Measurements from ENCODE around the gene GRK1. TPM values are rescaled to one million over a fixed set of nuclear protein-coding genes. Genes with fewer than 3 reads are reported as not detected.

The GRK1 gene
- total RNA-seq, 5 donors from 2014 or later (not counting 1 experiment from before 2014, with no cell fraction given) = not detected

GRCh38 chr13:113762075-113762474, 95.1 kb downstream of the GRK1 start:
- no peak overlapping the region for H3K4me3 ChIP-seq (ENCODE audit: control insufficient read depth in 1 of 2, extremely low read depth in 1 of 2, low read length in 1 of 2)
- ChIA-PET CTCF (no interaction called here), POLR2A (no interaction called here)
- Mint-ChIP-seq H3K4me1 (peaks cover 10 to 23% (median 14%) of the 10 kb centered on the region in 3 donors), H3K27ac (no peak overlapping the region), H3K9me3 (no peaks in the 10 kb centered on the region), H3K27me3 (peaks cover 42 to 59% of the 10 kb centered on the region in 2 donors), H3K36me3 (no peaks in the 10 kb centered on the region), H3K4me3 (no peak overlapping the region)
- DNase-seq = no peak
- no peak overlapping the region for H3K27ac ChIP-seq (ENCODE audit: low read length)
- H3K27me3 ChIP-seq (replicated peaks in 1 of 2; ENCODE audit: control insufficient read depth in 2 of 2, extremely low read depth in 1 of 2, insufficient read depth in 2 of 2, low read length in 1 of 2) = peaks cover 11 to 64% of the 10 kb centered on the region in 2 experiments
- WGBS (ENCODE audit: insufficient coverage) = no CpG with 5 or more reads among the region's 2 CpGs
- no peaks in the 10 kb centered on the region for H3K36me3 ChIP-seq (ENCODE audit: control insufficient read depth in 2 of 2, extremely low read depth in 1 of 2, insufficient read depth in 1 of 2, low read length in 1 of 2)
- no peak for ATAC-seq (replicated peaks in 1 of 4)
- peaks cover 0 to 20% of the 10 kb centered on the region in 2 experiments for H3K4me1 ChIP-seq (ENCODE audit: control insufficient read depth in 1 of 2, extremely low read depth in 1 of 2, insufficient read depth in 2 of 2, low read length in 2 of 2)
- no peaks in the 10 kb centered on the region for H3K9me3 ChIP-seq

- Histone ChIP-seq H3K36me3 (ENCODE audit: control insufficient read depth in 2 of 2, extremely low read depth in 1 of 2, insufficient read depth in 1 of 2, low read length in 1 of 2) (no peaks in the 10 kb centered on the region), H3K4me1 (ENCODE audit: control insufficient read depth in 1 of 2, extremely low read depth in 1 of 2, insufficient read depth in 2 of 2, low read length in 2 of 2) (peaks cover 0 to 20% of the 10 kb centered on the region in 2 experiments), H3K4me3 (ENCODE audit: control insufficient read depth in 1 of 2, extremely low read depth in 1 of 2, low read length in 1 of 2) (no peak overlapping the region), H3K27ac (ENCODE audit: low read length) (no peak overlapping the region), H3K9me3 (no peaks in the 10 kb centered on the region), H3K27me3 (replicated peaks in 1 of 2; ENCODE audit: control insufficient read depth in 2 of 2, extremely low read depth in 1 of 2, insufficient read depth in 2 of 2, low read length in 1 of 2) (peaks cover 11 to 64% of the 10 kb centered on the region in 2 experiments)
- peaks cover 10 to 21% (median 13%) of the 10 kb centered on the region in 3 donors for H3K4me1 Mint-ChIP-seq
- no peaks in the 10 kb centered on the region for H3K9me3 Mint-ChIP-seq
- DNase-seq (no peak), ATAC-seq (replicated peaks in 1 of 4) (no peak)
- H3K4me3 Mint-ChIP-seq = no peak overlapping the region
- POLR2A ChIA-PET = no interaction called here
- no peak overlapping the region for H3K27ac Mint-ChIP-seq
- WGBS (ENCODE audit: insufficient coverage) = 62% methylated on average over 3 of the region's 11 CpGs
- CTCF ChIA-PET = no interaction called here
- no peaks in the 10 kb centered on the region for H3K36me3 Mint-ChIP-seq
- H3K27me3 Mint-ChIP-seq = peaks cover 42 to 59% of the 10 kb centered on the region in 2 donors
Measured at GRCh38 chr13:113762538-113762937, 95.5 kb downstream of the GRK1 start.

GRCh38 chr13:113763254-113763653, 96.2 kb downstream of the GRK1 start:
- Mint-ChIP-seq H3K27ac (no peak overlapping the region), H3K4me3 (no peak overlapping the region)

GRCh38 chr13:113763961-113764792, 97.2 kb downstream of the GRK1 start:
- H3K27ac Mint-ChIP-seq = no peak overlapping the region
- Histone ChIP-seq H3K4me1 (ENCODE audit: control insufficient read depth in 1 of 2, extremely low read depth in 1 of 2, insufficient read depth in 2 of 2, low read length in 2 of 2) (peaks cover 0 to 9% of the 10 kb centered on the region in 2 experiments), H3K27ac (ENCODE audit: low read length) (no peak overlapping the region), H3K9me3 (no peaks in the 10 kb centered on the region), H3K27me3 (replicated peaks in 1 of 2; ENCODE audit: control insufficient read depth in 2 of 2, extremely low read depth in 1 of 2, insufficient read depth in 2 of 2, low read length in 1 of 2) (peaks cover 11 to 58% of the 10 kb centered on the region in 2 experiments), H3K36me3 (ENCODE audit: control insufficient read depth in 2 of 2, extremely low read depth in 1 of 2, insufficient read depth in 1 of 2, low read length in 1 of 2) (no peaks in the 10 kb centered on the region), H3K4me3 (ENCODE audit: control insufficient read depth in 1 of 2, extremely low read depth in 1 of 2, low read length in 1 of 2) (no peak overlapping the region)
- WGBS (ENCODE audit: insufficient coverage) = 91% methylated on average over 15 of the region's 25 CpGs
- no peaks in the 10 kb centered on the region for H3K9me3 Mint-ChIP-seq
- ATAC-seq (replicated peaks in 1 of 4) (no peak), DNase-seq (no peak)
- ChIA-PET POLR2A (no interaction called here), CTCF (no interaction called here)
- peaks cover 45 to 56% of the 10 kb centered on the region in 2 donors for H3K27me3 Mint-ChIP-seq
- peaks cover 7 to 14% (median 8%) of the 10 kb centered on the region in 3 donors for H3K4me1 Mint-ChIP-seq
- no peak overlapping the region for H3K4me3 Mint-ChIP-seq
- no peaks in the 10 kb centered on the region for H3K36me3 Mint-ChIP-seq

More at GRCh38 chr13:113763254-113763653, 96.2 kb downstream of the GRK1 start:
- POLR2A ChIA-PET = no interaction called here
- Histone ChIP-seq H3K36me3 (ENCODE audit: control insufficient read depth in 2 of 2, extremely low read depth in 1 of 2, insufficient read depth in 1 of 2, low read length in 1 of 2) (no peaks in the 10 kb centered on the region), H3K4me1 (ENCODE audit: control insufficient read depth in 1 of 2, extremely low read depth in 1 of 2, insufficient read depth in 2 of 2, low read length in 2 of 2) (peaks cover 0 to 17% of the 10 kb centered on the region in 2 experiments), H3K27ac (ENCODE audit: low read length) (no peak overlapping the region), H3K27me3 (replicated peaks in 1 of 2; ENCODE audit: control insufficient read depth in 2 of 2, extremely low read depth in 1 of 2, insufficient read depth in 2 of 2, low read length in 1 of 2) (peaks cover 11 to 64% of the 10 kb centered on the region in 2 experiments), H3K9me3 (no peaks in the 10 kb centered on the region), H3K4me3 (ENCODE audit: control insufficient read depth in 1 of 2, extremely low read depth in 1 of 2, low read length in 1 of 2) (no peak overlapping the region)
- Mint-ChIP-seq H3K27me3 (peaks cover 45 to 59% of the 10 kb centered on the region in 2 donors), H3K9me3 (no peaks in the 10 kb centered on the region), H3K4me1 (peaks cover 10 to 19% (median 11%) of the 10 kb centered on the region in 3 donors), H3K36me3 (no peaks in the 10 kb centered on the region)
- no peak for DNase-seq
- 85% methylated on average over 13 of the region's 13 CpGs for WGBS (ENCODE audit: insufficient coverage)
- CTCF ChIA-PET = no interaction called here
- no peak for ATAC-seq (replicated peaks in 1 of 4)

GRCh38 chr13:113764793-113765563, 98.0 kb downstream of the GRK1 start:
- Mint-ChIP-seq H3K4me1 (peaks cover under 1 to 6% (median under 1%) of the 10 kb centered on the region in 3 donors), H3K4me3 (no peak overlapping the region), H3K27me3 (peaks cover 38 to 49% of the 10 kb centered on the region in 2 donors), H3K36me3 (no peaks in the 10 kb centered on the region), H3K27ac (no peak overlapping the region), H3K9me3 (no peaks in the 10 kb centered on the region)
- ATAC-seq (replicated peaks in 1 of 4) (no peak), DNase-seq (no peak)
- WGBS (ENCODE audit: insufficient coverage) = 89% methylated on average over 13 of the region's 19 CpGs
- CTCF ChIA-PET = no interaction called here
- peaks cover 9 to 50% of the 10 kb centered on the region in 2 experiments for H3K27me3 ChIP-seq (replicated peaks in 1 of 2; ENCODE audit: control insufficient read depth in 2 of 2, extremely low read depth in 1 of 2, insufficient read depth in 2 of 2, low read length in 1 of 2)
- no peaks in the 10 kb centered on the region for H3K36me3 ChIP-seq (ENCODE audit: control insufficient read depth in 2 of 2, extremely low read depth in 1 of 2, insufficient read depth in 1 of 2, low read length in 1 of 2)
- no peaks in the 10 kb centered on the region for H3K9me3 ChIP-seq
- POLR2A ChIA-PET = no interaction called here
- no peak overlapping the region for H3K4me3 ChIP-seq (ENCODE audit: control insufficient read depth in 1 of 2, extremely low read depth in 1 of 2, low read length in 1 of 2)
- peaks cover 0 to 1% of the 10 kb centered on the region in 2 experiments for H3K4me1 ChIP-seq (ENCODE audit: control insufficient read depth in 1 of 2, extremely low read depth in 1 of 2, insufficient read depth in 2 of 2, low read length in 2 of 2)
- no peak overlapping the region for H3K27ac ChIP-seq (ENCODE audit: low read length)

GRCh38 chr13:113765564-113765910, 98.5 kb downstream of the GRK1 start:
- ATAC-seq (replicated peaks in 1 of 4) = no peak
- H3K9me3 ChIP-seq = no peaks in the 10 kb centered on the region
- Mint-ChIP-seq H3K27ac (no peak overlapping the region), H3K36me3 (no peaks in the 10 kb centered on the region), H3K4me1 (peaks cover 0 to 1% (median 0%) of the 10 kb centered on the region in 3 donors), H3K9me3 (no peaks in the 10 kb centered on the region), H3K27me3 (peaks cover 34 to 46% of the 10 kb centered on the region in 2 donors), H3K4me3 (no peak overlapping the region)
- 81% methylated on average over 3 of the region's 4 CpGs for WGBS (ENCODE audit: insufficient coverage)
- no peaks in the 10 kb centered on the region for H3K4me1 ChIP-seq (ENCODE audit: control insufficient read depth in 1 of 2, extremely low read depth in 1 of 2, insufficient read depth in 2 of 2, low read length in 2 of 2)
- no peak for DNase-seq
- ChIA-PET CTCF (no interaction called here), POLR2A (no interaction called here)
- H3K27ac ChIP-seq (ENCODE audit: low read length) = no peak overlapping the region
- H3K36me3 ChIP-seq (ENCODE audit: control insufficient read depth in 2 of 2, extremely low read depth in 1 of 2, insufficient read depth in 1 of 2, low read length in 1 of 2) = no peaks in the 10 kb centered on the region
- no peak overlapping the region for H3K4me3 ChIP-seq (ENCODE audit: control insufficient read depth in 1 of 2, extremely low read depth in 1 of 2, low read length in 1 of 2)
- H3K27me3 ChIP-seq (replicated peaks in 1 of 2; ENCODE audit: control insufficient read depth in 2 of 2, extremely low read depth in 1 of 2, insufficient read depth in 2 of 2, low read length in 1 of 2) = peaks cover 8 to 46% of the 10 kb centered on the region in 2 experiments

All from T-cell (primary cell).